Mammary epithelial cell (primary cell): ENCODE measurements around the gene RUFY3.

Experiments
- EZH2 ChIP-seq: IDR thresholded peaks from 2 replicates; pipeline ENCODE4 v1.6.1; 2012; ENCODE audit warnings: low read length, inconsistent platforms, borderline replicate concordance
- TF ChIP-seq, protein P1 (sequence below), 2 donors: IDR thresholded peaks in 1 of 2; conservative IDR thresholded peaks in 1 of 2; 2 replicates each; pipeline ENCODE4 v1.5.1; 2011 to 2012; ENCODE audit warnings: inconsistent platforms in 2 of 2, low read length in 2 of 2, mild to moderate bottlenecking in 2 of 2, control low read depth in 1 of 2, low read depth in 1 of 2; ENCODE audit not compliant: insufficient read depth in 1 of 2; ENCODE audit errors: extremely low read depth in 1 of 2

DNA sequence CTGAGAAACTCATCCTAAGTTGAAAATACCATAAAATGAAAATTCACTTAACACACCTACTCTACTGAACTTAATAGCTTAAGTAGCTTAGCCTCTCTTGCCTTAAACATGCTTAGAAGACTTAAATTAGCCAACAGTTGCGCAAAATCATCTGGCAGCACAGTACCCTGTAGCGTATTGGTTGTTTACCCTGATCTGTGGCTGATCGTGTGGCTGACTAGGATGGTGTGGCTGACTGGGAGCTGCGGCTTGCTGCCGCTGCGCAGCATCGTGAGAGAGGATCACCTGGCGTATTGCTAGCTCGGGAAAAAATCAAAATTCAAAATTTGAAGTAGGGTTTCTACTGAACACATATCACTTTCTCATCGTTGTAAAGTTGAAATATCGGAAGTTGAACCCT is 6.3 kb downstream of the RUFY3 start:
- TF ChIP-seq, protein P1, sequence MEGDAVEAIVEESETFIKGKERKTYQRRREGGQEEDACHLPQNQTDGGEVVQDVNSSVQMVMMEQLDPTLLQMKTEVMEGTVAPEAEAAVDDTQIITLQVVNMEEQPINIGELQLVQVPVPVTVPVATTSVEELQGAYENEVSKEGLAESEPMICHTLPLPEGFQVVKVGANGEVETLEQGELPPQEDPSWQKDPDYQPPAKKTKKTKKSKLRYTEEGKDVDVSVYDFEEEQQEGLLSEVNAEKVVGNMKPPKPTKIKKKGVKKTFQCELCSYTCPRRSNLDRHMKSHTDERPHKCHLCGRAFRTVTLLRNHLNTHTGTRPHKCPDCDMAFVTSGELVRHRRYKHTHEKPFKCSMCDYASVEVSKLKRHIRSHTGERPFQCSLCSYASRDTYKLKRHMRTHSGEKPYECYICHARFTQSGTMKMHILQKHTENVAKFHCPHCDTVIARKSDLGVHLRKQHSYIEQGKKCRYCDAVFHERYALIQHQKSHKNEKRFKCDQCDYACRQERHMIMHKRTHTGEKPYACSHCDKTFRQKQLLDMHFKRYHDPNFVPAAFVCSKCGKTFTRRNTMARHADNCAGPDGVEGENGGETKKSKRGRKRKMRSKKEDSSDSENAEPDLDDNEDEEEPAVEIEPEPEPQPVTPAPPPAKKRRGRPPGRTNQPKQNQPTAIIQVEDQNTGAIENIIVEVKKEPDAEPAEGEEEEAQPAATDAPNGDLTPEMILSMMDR (conservative IDR thresholded peaks at IDR 0.05 in 1 of 2, IDR thresholded peaks at IDR 0.05 in 1 of 2; ENCODE audit: extremely low read depth in 1 of 2, insufficient read depth in 1 of 2, low read depth in 1 of 2, low read length in 2 of 2), result no peak
- no peak for TF ChIP-seq EZH2
